Heart left ventricle (tissue), 16 donors: Measurements from ENCODE around the gene SLC43A3. TPM values are rescaled to one million over a fixed set of nuclear protein-coding genes. Genes with fewer than 3 reads are reported as not detected.

Experiments
- ATAC-seq, 4 donors: fragments of 200-7000 bp; cut with Tn5 transposase; one replicate each; pipeline ENCODE4 v1.9.1; 2020 to 2022; ENCODE audit warnings: moderate library complexity in 4 of 4, mild to moderate bottlenecking in 3 of 4, moderate number of reproducible peaks in 1 of 4
- DNase-seq, 5 donors: peaks; one replicate each; pipeline ENCODE4 v3.0.0-alpha.2; 2020
- H3K27ac ChIP-seq, 12 donors: fragments of 200-600 bp; sonication (generic) in 4 of 12; one replicate each; pipeline versions ENCODE4 v1.5.0 to v1.8.0; 2016 to 2022; ENCODE audit warnings: mild to moderate bottlenecking in 2 of 12
- H3K27me3 ChIP-seq, 9 donors: fragments of 200-600 bp; sonication (generic) in 2 of 9; one replicate each; pipeline versions ENCODE4 v1.5.1 to v1.8.0; 2016 to 2022; ENCODE audit warnings: mild to moderate bottlenecking in 3 of 9
- H3K36me3 ChIP-seq, 9 donors: fragments of 200-600 bp; sonication (generic) in 2 of 9; one replicate each; pipeline versions ENCODE4 v1.5.0 to v1.8.0; 2018 to 2022; ENCODE audit warnings: mild to moderate bottlenecking in 2 of 9
- H3K4me1 ChIP-seq, 12 donors: fragments of 200-600 bp; sonication (generic) in 4 of 12; one replicate each; pipeline versions ENCODE4 v1.5.0 to v1.8.0; 2016 to 2022; ENCODE audit warnings: mild to moderate bottlenecking in 3 of 12
- H3K4me3 ChIP-seq, 12 donors: fragments of 200-600 bp; sonication (generic) in 4 of 12; one replicate each; pipeline versions ENCODE4 v1.5.0 to v1.8.0; 2017 to 2022; ENCODE audit warnings: mild to moderate bottlenecking in 9 of 12, moderate library complexity in 4 of 12
- H3K9me3 ChIP-seq, 12 donors: fragments of 200-600 bp; sonication (generic) in 4 of 12; one replicate each; pipeline versions ENCODE4 v1.5.0 to v1.8.0; 2016 to 2022; ENCODE audit warnings: mild to moderate bottlenecking in 1 of 12
- CTCF ChIP-seq, 12 donors: fragments of 200-600 bp; sonication (generic) in 4 of 12; IDR thresholded peaks; one replicate each; pipeline versions ENCODE4 v1.5.0 to v1.8.0; 2018 to 2022; ENCODE audit warnings: antibody characterized with exemption in 12 of 12, mild to moderate bottlenecking in 5 of 12
- POLR2A ChIP-seq, 2 donors: fragments of 450-650 bp; IDR thresholded peaks; one replicate each; pipeline ENCODE4 v1.6.1; 2017; ENCODE audit warnings: antibody characterized with exemption in 2 of 2, mild to moderate bottlenecking in 2 of 2, moderate library complexity in 2 of 2
- WGBS, 4 donors: extraction: QIAGEN DNeasy Blood & Tissue Kit in 2 of 4; methylation state at CpG; one replicate each; pipeline versions ENCODE4 v1.1.5 to v1.1.7; 2013 to 2018; 5-methylcytosine and 5-hydroxymethylcytosine counted together
- intact Hi-C, 10 donors: fragments of 100-400 bp; cut with DNase I; formaldehyde crosslinking; loops; one replicate each; pipeline versions ENCODE4 v1.11.1 to v1.14.2; 2022
- polyA plus RNA-seq, 2 donors: library from polyadenylated mRNA; stranded (reverse); fragments of 200-250 nt; gene quantifications; one replicate each; pipeline ENCODE4 v1.2.3, GENCODE V29; 2013
- total RNA-seq, 9 donors: library from RNA; depleted of rRNA in 2 of 9; stranded (reverse); fragments of >200 nt in 2 of 9; fragmentation: NEBNext Ultra II Directional in 3 of 9; extraction: Animal tissue kit (Norgen Biotek cat#: 25700) in 3 of 9; gene quantifications; one replicate each; pipeline versions ENCODE4 v1.1.0 to v1.2.4, GENCODE V29; 2016 to 2023
- donor health status: ischemic (EF 13 %, LVEDD 7.1; RV severe dilation, severe dysfunction).
- donor health status: healthy with polysubstance abuse.
- donor health status: DM: no; HTN: yes; CAD: no.
- donor health status: DM: no; HTN: no; CAD: no.
- donor health status: ischemic (EF 25% LVEDD 6.9; RV normal size, moderate dysfunction).
- donor health status: ischemic (EF 25% LVEDD 5.7; RV mildly dilated, moderate dysfunction).
- donor health status: healthy.
- donor health status: DM: yes; HTN: yes; CAD: no.
- donor health status: ischemic (EF 35%, LVEDD 5.7; RV mildly dilated, moderate dysfunction).
- donor health status: nonischemic (EF 11% LVEDD 7.7; RV severe dilation, severe dysfunction).
- donor health status: DM: yes; HTN: yes; CAD: no.
- donor health status: PGD.
- donor health status: ischemic (EF 29% LVEDD 5.4; RV normal size, mild dysfunction).
- donor health status: nonischemic (EF 23%, LVEDD 6.1; RV moderate dilation, normal function).

SLC43A3 gene
- total and polyA plus RNA-seq, 11 donors, result 13.5 to 56.9 (median 23.6) TPM

- Histone ChIP-seq H3K4me3 (no peak overlapping the region), H3K4me1 (peaks cover 3 to 31% (median 15%) of the 10 kb centered on the region in 12 donors), H3K36me3 (no peaks in the 10 kb centered on the region), H3K9me3 (no peaks in the 10 kb centered on the region), H3K27me3 (peaks cover 0 to 14% (median 0%) of the 10 kb centered on the region in 9 donors), H3K27ac (no peak overlapping the region)
- 20 to 50% (median 35%) methylated on average over 1 of the region's 1 CpG for WGBS, 4 donors
- intact Hi-C loops, result loop anchor here in 2 of 10 donors (5.0 kb wide), 1 partner anchor 128 kb away; no protein-coding TSS in a partner anchor
- ATAC-seq (no peak), DNase-seq (no peak)
- TF ChIP-seq CTCF (IDR thresholded peaks at IDR 0.05) (no peak), POLR2A (IDR thresholded peaks at IDR 0.05) (no peak)
Observed at GRCh38 chr11:57475191-57475590, 48.3 kb upstream of the SLC43A3 start.

GRCh38 chr11:57474803-57475115 is 47.8 kb upstream of the SLC43A3 start:
- intact Hi-C loops, result loop anchor here in 2 of 10 donors (5.0 kb wide), 1 partner anchor 127 kb away; no protein-coding TSS in a partner anchor
- Histone ChIP-seq H3K27ac (no peak overlapping the region), H3K27me3 (peaks cover 0 to 14% (median 0%) of the 10 kb centered on the region in 9 donors), H3K36me3 (no peaks in the 10 kb centered on the region), H3K9me3 (no peaks in the 10 kb centered on the region), H3K4me3 (no peak overlapping the region), H3K4me1 (peaks cover 3 to 31% (median 15%) of the 10 kb centered on the region in 12 donors)
- no peak for TF ChIP-seq CTCF (IDR thresholded peaks at IDR 0.05)
- WGBS, 4 donors, result 58 to 82% (median 65%) methylated on average over 5 of the region's 5 CpGs
- ATAC-seq (no peak), DNase-seq (no peak)

GRCh38 chr11:57474017-57474802 is 47.3 kb upstream of the SLC43A3 start:
- ATAC-seq (peak in 2 of 4 donors; percentile 12 to 28), DNase-seq (no peak)
- intact Hi-C loops, result no loop called here
- Histone ChIP-seq H3K27me3 (peaks cover 0 to 14% (median 0%) of the 10 kb centered on the region in 9 donors), H3K4me3 (no peak overlapping the region), H3K27ac (no peak overlapping the region), H3K9me3 (no peaks in the 10 kb centered on the region), H3K36me3 (no peaks in the 10 kb centered on the region), H3K4me1 (peaks cover 3 to 31% (median 15%) of the 10 kb centered on the region in 12 donors)
- WGBS, 4 donors, result 39 to 67% (median 60%) methylated on average over 8 to 9 of the region's 9 CpGs
- TF ChIP-seq CTCF (IDR thresholded peaks at IDR 0.05) (no peak), POLR2A (IDR thresholded peaks at IDR 0.05) (no peak)

- Histone ChIP-seq H3K9me3 (no peaks in the 10 kb centered on the region), H3K27me3 (peaks cover 0 to 14% (median 0%) of the 10 kb centered on the region in 9 donors)
Observed at GRCh38 chr11:57473285-57473841, 46.4 kb upstream of the SLC43A3 start.

More at GRCh38 chr11:57473285-57473841, 46.4 kb upstream of the SLC43A3 start:
- intact Hi-C loops, result no loop called here
- Histone ChIP-seq H3K4me3 (no peak overlapping the region), H3K27ac (no peak overlapping the region), H3K4me1 (peaks cover 3 to 31% (median 15%) of the 10 kb centered on the region in 12 donors), H3K36me3 (no peaks in the 10 kb centered on the region)
- 40 to 57% (median 53%) methylated on average over 6 of the region's 6 CpGs for WGBS, 4 donors
- ATAC-seq (no peak), DNase-seq (no peak)
- no peak for TF ChIP-seq POLR2A (IDR thresholded peaks at IDR 0.05)
- TF ChIP-seq CTCF (IDR thresholded peaks at IDR 0.05), result no peak
